HG02981 (cell line): ENCODE results near the gene IQSEC1.
"Not testable (repeated sequence)": the region's sequence is repeated elsewhere in the genome, so short reads cannot be mapped to it uniquely, and the experiment has no call there.

Source experiments
- ATAC-seq: cut with Tn5 transposase; IDR thresholded peaks from one replicate; pipeline ENCODE4 v1.9.1; 2021; ENCODE audit warnings: mild to moderate bottlenecking, moderate library complexity; ENCODE audit not compliant: unreplicated experiment

IQSEC1 gene

GRCh38 chr3:12861611-12862010 is 211.6 kb downstream of the IQSEC1 start:
- ATAC-seq: no peak

GRCh38 chr3:12859840-12860239 is 213.4 kb downstream of the IQSEC1 start:
- no peak for ATAC-seq

- ATAC-seq: no peak
Observed at GRCh38 chr3:12856626-12857025, 216.6 kb downstream of the IQSEC1 start.

GRCh38 chr3:12854565-12854964 is 218.7 kb downstream of the IQSEC1 start:
- no peak for ATAC-seq

GRCh38 chr3:12853847-12854246 is 219.4 kb downstream of the IQSEC1 start:
- ATAC-seq: not testable (repeated sequence)

GRCh38 chr3:12852201-12852600 is 221.0 kb downstream of the IQSEC1 start:
- ATAC-seq: no peak
